Hepatocyte (in vitro differentiated cells): ENCODE results near the gene LPP. TPM values are rescaled to one million over a fixed set of nuclear protein-coding genes. Genes with fewer than 3 reads are reported as not detected.

Experiments used
- DNase-seq: peaks from one replicate; pipeline ENCODE4 v3.0.0-alpha.2; 2016; ENCODE audit warnings: low spot score
- H2AFZ ChIP-seq: fragments of 200-600 bp; sonication (generic); 2 replicates; pipeline ENCODE4 v1.6.0; 2016; ENCODE audit warnings: antibody characterized with exemption, mild to moderate bottlenecking
- H3K27ac ChIP-seq: fragments of 200-600 bp; sonication (generic); 2 replicates; pipeline ENCODE4 v1.5.1; 2016; ENCODE audit warnings: mild to moderate bottlenecking
- H3K27me3 ChIP-seq: fragments of 200-600 bp; sonication (generic); 2 replicates; pipeline ENCODE4 v1.6.1; 2016
- H3K36me3 ChIP-seq: fragments of 200-600 bp; sonication (generic); replicated peaks from 2 replicates; pipeline ENCODE4 v1.5.1; 2016; ENCODE audit warnings: low read depth; ENCODE audit not compliant: insufficient read depth
- H3K4me1 ChIP-seq: fragments of 200-600 bp; sonication (generic); 2 replicates; pipeline ENCODE4 v1.5.1; 2016; ENCODE audit warnings: mild to moderate bottlenecking, moderate library complexity; ENCODE audit not compliant: insufficient read depth
- H3K4me2 ChIP-seq: fragments of 200-600 bp; sonication (generic); 2 replicates; pipeline ENCODE4 v1.6.0; 2016
- H3K4me3 ChIP-seq: fragments of 200-600 bp; sonication (generic); 2 replicates; pipeline ENCODE4 v1.5.1; 2016; ENCODE audit warnings: mild to moderate bottlenecking
- H3K79me2 ChIP-seq: fragments of 200-600 bp; sonication (generic); 2 replicates; pipeline ENCODE4 v1.6.0; 2017; ENCODE audit warnings: mild to moderate bottlenecking
- H3K9me2 ChIP-seq: fragments of 200-600 bp; sonication (generic); replicated peaks from 2 replicates; pipeline ENCODE4 v1.6.0; 2017; ENCODE audit warnings: mild to moderate bottlenecking; ENCODE audit not compliant: insufficient read depth
- H3K9me3 ChIP-seq: fragments of 200-600 bp; sonication (generic); 2 replicates; pipeline ENCODE4 v1.5.1; 2016; ENCODE audit warnings: low read depth, mild to moderate bottlenecking
- H4K20me1 ChIP-seq: fragments of 200-600 bp; sonication (generic); 2 replicates; pipeline ENCODE4 v1.6.0; 2016; ENCODE audit warnings: mild to moderate bottlenecking; ENCODE audit not compliant: insufficient read depth, poor library complexity, severe bottlenecking
- EZH2 ChIP-seq: fragments of 200-600 bp; sonication (generic); IDR thresholded peaks from 2 replicates; pipeline ENCODE4 v1.6.1; 2016; ENCODE audit warnings: antibody characterized with exemption, mild to moderate bottlenecking, borderline replicate concordance
- EZH2phosphoT487 ChIP-seq: fragments of 200-600 bp; sonication (generic); IDR thresholded peaks from one replicate; pipeline ENCODE4 v1.6.1; 2018; ENCODE audit warnings: antibody characterized with exemption, mild to moderate bottlenecking, low read depth, moderate library complexity; ENCODE audit not compliant: unreplicated experiment, severe bottlenecking
- WGBS: methylation state at CpG from one replicate; pipeline ENCODE4 v1.1.6; 2016; ENCODE audit warnings: low lambda C conversion rate; ENCODE audit errors: missing lambda C conversion rate; 5-methylcytosine and 5-hydroxymethylcytosine counted together
- polyA plus RNA-seq: library from polyadenylated mRNA; unstranded; fragments of >200 nt; fragmentation: Nextera tagmentation; extraction: Ambion mirVana; gene quantifications from 2 replicates; pipeline ENCODE4 v1.2.1, GENCODE V29; 2016
- total RNA-seq: library from RNA; depleted of rRNA; stranded (reverse); fragments of >200 nt; gene quantifications from 2 replicates; pipeline ENCODE4 v1.2.3, GENCODE V29; 2014
- TF ChIP-seq, protein P1 (sequence below): fragments of 200-600 bp; sonication (generic); IDR thresholded peaks from 2 replicates; pipeline ENCODE4 v1.5.1; 2016; ENCODE audit warnings: antibody characterized with exemption, mild to moderate bottlenecking; ENCODE audit not compliant: poor library complexity

The LPP gene
- total and polyA plus RNA-seq, 2 experiments from 2014 or later, result 53.2 to 73.8 TPM

DNA sequence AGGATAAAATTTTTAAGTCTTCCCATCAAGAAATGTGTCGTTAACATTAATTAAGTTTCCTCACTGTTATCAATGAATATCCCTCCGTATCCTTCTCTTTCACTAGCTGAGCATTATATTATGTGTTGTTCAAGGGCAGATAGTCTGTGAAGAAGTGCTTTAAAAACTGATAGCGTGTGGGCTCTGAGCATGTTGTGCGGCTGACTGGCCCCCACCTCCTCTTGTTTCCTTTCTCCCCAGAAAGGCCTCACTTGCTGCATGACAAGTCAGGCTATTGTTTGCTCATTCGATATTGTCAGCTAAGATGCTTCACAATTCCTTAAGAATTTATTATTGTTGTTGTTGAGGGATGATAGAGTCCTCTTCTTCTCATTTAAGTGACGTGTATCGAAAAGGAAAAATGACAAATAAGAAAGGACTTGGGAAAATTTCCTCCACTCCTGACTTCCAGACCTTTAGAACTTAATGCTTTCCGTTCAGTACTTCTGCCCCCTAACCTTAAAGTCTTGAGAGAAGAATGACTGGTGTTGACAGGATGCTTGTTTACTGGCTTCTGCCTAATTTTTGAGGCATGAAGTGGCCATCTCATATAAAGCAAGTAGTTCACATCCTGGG is 298.3 kb downstream of the LPP start:
- H3K4me2 ChIP-seq, result no peak overlapping the region
- H3K9me2 ChIP-seq, result no peaks in the 10 kb centered on the region
- H4K20me1 ChIP-seq, result no peaks in the 10 kb centered on the region
- H2AFZ ChIP-seq, result no peak overlapping the region
- WGBS, result 92% methylated on average over 8 of the region's 8 CpGs
- no peaks in the 10 kb centered on the region for H3K27me3 ChIP-seq
- H3K79me2 ChIP-seq, result peaks cover 49% of the 10 kb centered on the region
- H3K4me1 ChIP-seq, result no peaks in the 10 kb centered on the region
- H3K27ac ChIP-seq, result no peak overlapping the region
- H3K4me3 ChIP-seq, result no peak overlapping the region
- no peaks in the 10 kb centered on the region for H3K9me3 ChIP-seq
- no peak for DNase-seq
- TF ChIP-seq EZH2phosphoT487, result no peak
- TF ChIP-seq, protein P1, sequence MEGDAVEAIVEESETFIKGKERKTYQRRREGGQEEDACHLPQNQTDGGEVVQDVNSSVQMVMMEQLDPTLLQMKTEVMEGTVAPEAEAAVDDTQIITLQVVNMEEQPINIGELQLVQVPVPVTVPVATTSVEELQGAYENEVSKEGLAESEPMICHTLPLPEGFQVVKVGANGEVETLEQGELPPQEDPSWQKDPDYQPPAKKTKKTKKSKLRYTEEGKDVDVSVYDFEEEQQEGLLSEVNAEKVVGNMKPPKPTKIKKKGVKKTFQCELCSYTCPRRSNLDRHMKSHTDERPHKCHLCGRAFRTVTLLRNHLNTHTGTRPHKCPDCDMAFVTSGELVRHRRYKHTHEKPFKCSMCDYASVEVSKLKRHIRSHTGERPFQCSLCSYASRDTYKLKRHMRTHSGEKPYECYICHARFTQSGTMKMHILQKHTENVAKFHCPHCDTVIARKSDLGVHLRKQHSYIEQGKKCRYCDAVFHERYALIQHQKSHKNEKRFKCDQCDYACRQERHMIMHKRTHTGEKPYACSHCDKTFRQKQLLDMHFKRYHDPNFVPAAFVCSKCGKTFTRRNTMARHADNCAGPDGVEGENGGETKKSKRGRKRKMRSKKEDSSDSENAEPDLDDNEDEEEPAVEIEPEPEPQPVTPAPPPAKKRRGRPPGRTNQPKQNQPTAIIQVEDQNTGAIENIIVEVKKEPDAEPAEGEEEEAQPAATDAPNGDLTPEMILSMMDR, result no peak
- TF ChIP-seq EZH2, result no peak
- H3K36me3 ChIP-seq, result no peaks in the 10 kb centered on the region

DNA sequence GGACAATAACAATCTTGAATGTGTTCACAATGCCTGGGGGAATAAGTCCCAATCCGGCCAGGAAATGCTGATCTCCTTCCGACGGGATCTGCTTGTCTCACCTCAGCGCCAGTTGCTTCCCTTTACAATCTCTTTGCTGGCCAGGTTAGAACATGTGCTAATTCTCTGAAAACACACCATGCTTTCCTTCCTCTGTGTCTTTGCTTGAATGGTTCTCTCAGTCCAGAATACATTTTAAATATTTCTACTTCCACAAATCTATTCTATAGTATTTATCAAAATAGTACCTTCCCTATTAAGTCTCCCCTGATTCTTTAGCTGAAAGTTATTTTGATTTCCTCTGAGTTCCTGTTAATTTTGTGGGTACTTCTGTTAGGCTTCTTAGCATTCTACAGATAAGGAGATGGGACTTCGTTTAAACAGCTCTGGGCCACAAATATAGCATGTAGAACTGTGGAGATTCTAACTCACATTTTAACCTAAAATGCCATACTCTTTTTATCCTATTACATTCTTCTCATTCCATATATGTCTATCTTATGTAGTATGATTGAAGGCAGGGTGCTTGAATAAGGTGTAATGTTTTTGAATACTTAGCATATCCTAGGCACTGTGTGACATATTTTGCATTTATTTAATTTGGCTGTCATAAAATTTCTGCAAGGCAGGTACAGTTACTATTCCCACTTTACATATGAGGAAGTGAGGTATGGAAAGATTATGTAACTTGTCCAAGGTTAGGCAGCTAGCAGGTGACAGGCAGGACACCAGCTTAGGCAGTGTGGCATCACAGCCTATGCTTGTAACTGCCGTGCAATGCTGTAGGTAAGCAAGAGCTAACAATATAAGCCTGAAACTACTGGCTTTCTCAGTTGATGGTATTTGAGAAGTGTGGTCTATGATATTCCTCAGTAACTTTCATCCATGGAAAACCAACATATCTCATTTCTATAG is 299.8 kb downstream of the LPP start:
- no peak for DNase-seq
- WGBS, result 88% methylated on average over 6 of the region's 6 CpGs
- no peak overlapping the region for H3K4me2 ChIP-seq

DNA sequence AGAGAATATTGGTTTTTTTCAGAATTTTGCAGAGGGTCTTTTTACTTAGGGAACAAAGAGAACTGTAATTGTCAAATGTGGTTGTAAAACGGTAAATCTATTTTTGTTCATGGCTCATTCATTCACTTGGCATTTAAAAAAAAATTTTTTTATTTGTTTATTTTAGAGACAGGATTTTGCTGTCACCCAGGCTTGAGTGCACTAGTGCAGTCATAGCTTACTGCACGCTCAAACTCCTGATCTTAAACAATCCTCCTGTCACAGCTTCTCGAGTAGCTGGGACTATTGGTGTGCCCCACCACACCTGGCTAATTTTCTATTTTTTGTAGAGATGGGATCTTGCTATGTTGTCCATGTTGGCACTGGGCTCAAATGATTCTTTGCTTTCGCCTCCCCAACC is 301.8 kb downstream of the LPP start:
- H3K4me3 ChIP-seq, result no peak overlapping the region
- 92% methylated on average over 4 of the region's 4 CpGs for WGBS

More for the DNA sequence above, 299.8 kb downstream of the LPP start:
- H3K79me2 ChIP-seq, result peaks cover 48% of the 10 kb centered on the region
- H3K27ac ChIP-seq, result no peak overlapping the region
- no peak overlapping the region for H3K4me3 ChIP-seq
- no peaks in the 10 kb centered on the region for H3K9me2 ChIP-seq
- no peaks in the 10 kb centered on the region for H3K36me3 ChIP-seq
- no peaks in the 10 kb centered on the region for H3K4me1 ChIP-seq
- H4K20me1 ChIP-seq, result no peaks in the 10 kb centered on the region
- H2AFZ ChIP-seq, result no peak overlapping the region
- TF ChIP-seq, protein P1, result no peak
- no peak for TF ChIP-seq EZH2
- no peak for TF ChIP-seq EZH2phosphoT487
- H3K27me3 ChIP-seq, result no peaks in the 10 kb centered on the region
- H3K9me3 ChIP-seq, result no peaks in the 10 kb centered on the region

More for the DNA sequence above, 301.8 kb downstream of the LPP start:
- H3K9me2 ChIP-seq, result no peaks in the 10 kb centered on the region
- no peak overlapping the region for H3K27ac ChIP-seq
- H3K27me3 ChIP-seq, result no peaks in the 10 kb centered on the region
- no peaks in the 10 kb centered on the region for H4K20me1 ChIP-seq
- TF ChIP-seq EZH2phosphoT487 (no peak), EZH2 (no peak)
- TF ChIP-seq, protein P1, result no peak
- peaks cover 43% of the 10 kb centered on the region for H3K79me2 ChIP-seq
- H3K9me3 ChIP-seq, result no peaks in the 10 kb centered on the region
- H3K4me1 ChIP-seq, result no peaks in the 10 kb centered on the region
- H3K4me2 ChIP-seq, result no peak overlapping the region
- H2AFZ ChIP-seq, result no peak overlapping the region
- no peaks in the 10 kb centered on the region for H3K36me3 ChIP-seq
- no peak for DNase-seq
